MM.1S (cell line): ENCODE results near the gene ARHGAP26.

Experiments used
- CTCF ChIP-seq: fragments of 300-600 bp; sonication (generic); IDR thresholded peaks from 2 replicates; pipeline ENCODE4 v1.5.1; 2016; ENCODE audit warnings: antibody characterized with exemption, low read length, mixed read lengths
- EZH2 ChIP-seq: fragments of 300-600 bp; sonication (generic); optimal IDR thresholded peaks from 2 replicates; pipeline ENCODE3; 2017; ENCODE audit warnings: low read depth, mild to moderate bottlenecking, antibody characterized with exemption, low read length, mixed read lengths
- EZH2phosphoT487 ChIP-seq: fragments of 300-600 bp; sonication (generic); IDR thresholded peaks from 2 replicates; pipeline ENCODE4 v1.6.1; 2018; ENCODE audit warnings: antibody characterized with exemption, low read length

GRCh38 chr5:143230676-143230996, 460.5 kb downstream of the ARHGAP26 start:
- TF ChIP-seq CTCF (no peak), EZH2phosphoT487 (no peak), EZH2 (no peak)
